T-helper 2 cell treated with Interferon-gamma antibody and Interleukin-4, amounts not matched to agents 100 ng/mL and 5 ng/mL, for 36 hours (primary cell): ENCODE data around the gene KPNB1. TPM values are rescaled to one million over a fixed set of nuclear protein-coding genes. Genes with fewer than 3 reads are reported as not detected.

Experiments
- intact Hi-C: fragments of 100-400 bp; cut with micrococcal nuclease; formaldehyde crosslinking; loops from one replicate; pipeline ENCODE4 v1.15.1; 2023
- total RNA-seq: library from RNA; stranded (reverse); gene quantifications from 2 replicates; pipeline ENCODE4 v1.2.3, GENCODE V29; 2022

KPNB1 gene
- total RNA-seq, 1 donor from 2014 or later: 542 TPM

- intact Hi-C loops: loop anchor here (5.0 kb wide), 1 partner anchor 35 kb away; the partner anchor contains the start of gene TBX21
These were observed 47.3 kb downstream of the KPNB1 start for GRCh38 chr17:47696717-47697642.

DNA sequence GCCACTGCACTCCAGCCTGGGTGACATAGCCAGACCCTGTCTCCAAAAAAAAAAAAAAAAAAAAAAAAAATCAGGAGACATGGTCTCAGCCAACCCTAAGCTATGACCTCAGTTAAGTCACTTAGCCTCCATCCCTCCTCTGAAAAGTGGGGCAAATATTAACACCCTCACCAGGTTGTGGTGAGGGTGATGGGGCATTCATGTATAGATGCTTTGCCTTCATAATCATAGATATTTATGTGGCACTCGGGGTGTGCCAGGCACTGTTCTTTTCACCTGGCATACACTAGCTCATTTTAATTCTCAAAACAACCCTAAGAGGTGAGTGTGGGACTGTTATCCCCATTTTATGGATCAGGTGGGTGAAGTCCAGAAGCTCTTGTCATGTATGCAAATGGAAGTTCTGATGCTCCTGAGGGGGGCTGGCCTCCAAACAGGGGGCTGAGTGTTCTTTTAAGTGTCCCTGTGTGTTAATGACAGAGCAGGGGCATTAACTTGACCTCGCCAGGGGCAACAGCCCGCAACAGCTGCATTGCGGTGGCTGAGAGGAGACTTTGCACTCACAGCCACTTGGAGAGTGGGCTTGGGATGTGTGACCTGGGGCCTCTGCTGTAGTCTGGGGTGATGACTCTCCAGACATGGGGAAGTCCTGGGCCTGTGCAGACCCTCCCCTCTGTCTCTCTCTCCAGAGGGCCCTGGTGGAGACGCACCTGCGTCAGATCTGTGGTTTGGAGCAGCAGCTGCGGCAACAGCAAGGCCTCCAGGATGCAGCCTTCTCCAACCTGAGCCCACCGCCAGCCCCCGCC is 48.4 kb downstream of the KPNB1 start:
- intact Hi-C loops: loop anchor here (1.0 to 5.0 kb wide), 3 partner anchors 19 to 44 kb away; partner anchors contain the start of gene TBX21

DNA sequence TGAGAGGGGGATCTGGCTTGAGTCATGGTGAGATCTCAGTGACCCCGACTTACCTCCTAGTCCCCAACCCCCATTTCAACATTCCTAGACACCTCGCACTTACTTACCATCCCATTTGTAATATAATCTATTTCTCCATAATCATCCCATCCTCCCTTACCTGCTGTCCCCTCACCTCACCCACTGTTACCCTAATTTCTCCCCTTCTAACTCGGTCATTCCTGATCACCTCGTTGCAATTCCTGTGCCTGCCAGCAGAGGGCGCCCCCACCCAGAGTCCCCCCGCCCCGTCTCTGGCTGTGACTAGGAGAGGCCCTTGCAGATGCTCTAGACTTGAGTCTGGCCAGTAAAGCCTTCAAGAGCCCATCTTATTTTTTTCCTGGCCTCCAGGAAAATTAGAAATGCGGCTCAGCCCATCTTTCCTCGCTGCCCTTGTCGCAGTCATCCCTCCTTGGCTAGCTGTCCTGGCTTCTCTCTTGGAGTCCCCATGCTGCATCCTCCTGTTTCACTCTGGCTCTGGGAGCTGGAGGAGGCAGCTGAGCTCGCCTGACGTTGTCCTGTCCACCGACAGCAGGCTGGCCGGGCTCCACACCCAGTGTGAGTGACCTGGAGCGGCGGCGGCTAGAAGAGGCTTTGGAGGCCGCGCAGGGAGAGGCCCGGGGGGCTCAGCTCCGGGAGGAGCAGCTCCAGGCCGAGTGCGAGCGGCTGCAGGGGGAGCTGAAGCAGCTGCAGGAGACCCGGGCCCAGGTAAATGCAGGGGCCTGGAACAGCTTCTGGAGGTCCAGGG is 49.2 kb downstream of the KPNB1 start:
- intact Hi-C loops: loop anchor here (1.0 to 5.0 kb wide), 4 partner anchors 18 to 103 kb away; partner anchors contain the start of gene TBX21

- intact Hi-C loops: loop anchor here (1.0 to 5.0 kb wide), 3 partner anchors 17 to 103 kb away; partner anchors contain the start of gene TBX21
These were observed 49.8 kb downstream of the KPNB1 start for GRCh38 chr17:47699536-47699840.

DNA sequence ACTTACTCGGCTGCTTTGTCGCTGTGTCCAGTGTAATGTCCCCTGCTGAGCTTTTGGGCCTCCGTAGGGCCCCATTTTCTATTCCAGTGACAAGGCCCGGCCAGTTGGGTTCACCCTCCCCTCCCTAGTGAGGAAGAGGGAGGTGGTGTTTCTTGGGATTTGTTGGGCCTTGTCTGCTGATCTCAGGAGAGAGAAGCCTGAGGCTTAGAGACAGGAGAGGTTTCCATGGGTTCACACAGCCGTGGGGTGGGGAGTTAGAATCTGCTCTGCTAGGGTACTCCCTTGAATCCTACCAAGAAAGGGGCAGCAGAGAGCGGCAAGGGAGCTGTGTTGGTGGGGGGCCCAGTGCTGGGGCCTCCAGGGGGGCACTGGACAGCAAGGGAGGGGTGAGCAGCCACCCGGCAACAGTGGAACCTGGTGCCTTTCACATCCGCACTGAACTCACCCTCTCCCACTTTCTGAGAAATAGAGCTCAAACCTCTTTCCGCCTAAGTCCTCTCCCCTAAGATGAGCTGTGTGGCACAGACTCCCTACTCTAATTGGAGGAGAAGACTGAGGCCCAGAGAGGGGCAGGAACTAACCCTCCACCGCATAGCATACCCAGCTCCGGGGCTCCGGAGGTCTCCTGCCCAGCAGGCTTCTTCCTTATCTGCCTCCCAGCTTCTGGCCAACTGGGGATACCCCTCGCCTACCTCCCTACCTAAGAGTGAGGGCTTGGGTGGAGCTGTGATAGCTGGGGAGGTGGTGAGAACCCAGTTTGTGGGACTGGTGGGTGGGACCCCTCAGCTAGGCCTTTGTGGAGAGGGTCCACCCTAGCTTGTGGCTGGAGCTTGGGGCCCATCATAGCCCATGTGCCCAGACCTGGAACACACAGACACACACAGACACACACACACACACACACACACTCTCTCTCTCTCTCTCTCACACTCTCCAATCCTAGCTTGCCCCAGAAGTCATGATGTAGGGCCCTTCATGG is 51.0 kb downstream of the KPNB1 start:
- intact Hi-C loops: no loop called here

- intact Hi-C loops: no loop called here
These were observed 51.9 kb downstream of the KPNB1 start for GRCh38 chr17:47701608-47702007.

DNA sequence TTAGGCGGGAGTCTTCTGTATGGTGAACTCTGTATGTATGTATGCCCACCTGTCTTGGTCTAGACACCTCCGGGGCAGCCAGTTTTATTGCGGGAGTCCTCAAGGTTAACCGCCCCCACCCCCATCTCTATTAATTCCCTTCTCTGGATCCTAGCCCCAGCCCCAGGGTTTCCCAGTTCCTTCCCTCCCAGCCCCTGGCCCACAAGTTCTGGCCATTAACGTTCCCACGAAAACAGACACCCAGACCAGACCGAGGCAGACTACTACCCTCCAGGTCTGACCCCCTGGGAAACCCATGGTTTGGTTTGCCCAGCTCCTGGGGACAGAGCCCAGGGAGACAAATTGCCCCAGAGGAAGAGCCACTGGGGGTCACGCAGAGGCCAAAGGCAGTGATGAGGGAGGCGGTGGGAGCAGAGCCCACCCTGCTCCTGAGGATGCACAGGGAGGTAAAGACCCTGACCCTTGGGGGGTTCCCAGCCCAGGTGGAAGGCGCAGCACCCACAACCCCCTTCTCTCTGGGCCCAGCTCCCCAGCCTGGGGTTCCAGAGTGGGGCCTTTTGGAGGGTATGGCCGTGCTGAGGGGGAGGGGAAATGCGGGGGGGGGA is 52.8 kb downstream of the KPNB1 start:
- intact Hi-C loops: no loop called here

DNA sequence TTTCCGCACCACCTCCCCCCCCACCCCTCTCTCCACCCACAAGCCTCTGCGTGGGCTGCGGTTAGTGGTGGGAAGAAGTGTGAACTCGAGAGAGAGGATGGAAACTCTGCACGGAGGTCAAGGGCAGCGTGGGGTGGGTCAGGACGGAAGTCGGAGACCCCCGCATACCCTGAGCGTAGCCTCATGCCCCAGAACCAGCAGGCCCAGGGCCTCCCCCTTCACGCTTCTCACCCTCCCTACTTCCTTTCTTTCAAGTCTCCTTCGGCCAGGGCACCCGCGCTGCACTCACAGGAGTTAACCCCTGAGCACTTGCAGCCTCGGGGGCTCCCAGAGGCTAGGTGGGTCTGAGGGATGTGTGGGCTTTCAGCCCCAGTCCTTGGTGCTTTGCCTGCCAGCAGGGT is 53.5 kb downstream of the KPNB1 start:
- intact Hi-C loops: no loop called here

- intact Hi-C loops: no loop called here
These were observed 54.0 kb downstream of the KPNB1 start for GRCh38 chr17:47703671-47704070.

GRCh38 chr17:47704116-47704515 is 54.4 kb downstream of the KPNB1 start:
- intact Hi-C loops: no loop called here

DNA sequence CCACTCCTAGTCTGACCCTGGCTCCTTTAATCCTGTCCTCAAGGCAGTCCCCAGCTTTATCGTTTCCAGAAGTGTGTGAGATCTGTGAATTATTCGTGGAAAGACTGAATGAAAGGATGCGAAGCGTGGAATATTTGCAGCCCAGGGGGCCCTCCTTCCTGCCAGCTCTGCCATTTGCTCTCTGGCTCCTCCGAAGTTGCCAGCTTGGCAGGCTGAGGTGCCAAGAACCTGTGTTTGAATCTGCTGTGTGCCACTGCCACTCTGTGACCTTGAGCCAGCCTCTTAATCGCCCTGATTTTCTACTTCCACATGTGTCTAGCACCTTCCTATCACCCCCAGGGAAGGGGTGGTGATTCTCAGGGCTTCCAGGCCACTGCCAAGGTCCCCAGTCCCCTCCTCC is 55.0 kb downstream of the KPNB1 start:
- intact Hi-C loops: no loop called here

DNA sequence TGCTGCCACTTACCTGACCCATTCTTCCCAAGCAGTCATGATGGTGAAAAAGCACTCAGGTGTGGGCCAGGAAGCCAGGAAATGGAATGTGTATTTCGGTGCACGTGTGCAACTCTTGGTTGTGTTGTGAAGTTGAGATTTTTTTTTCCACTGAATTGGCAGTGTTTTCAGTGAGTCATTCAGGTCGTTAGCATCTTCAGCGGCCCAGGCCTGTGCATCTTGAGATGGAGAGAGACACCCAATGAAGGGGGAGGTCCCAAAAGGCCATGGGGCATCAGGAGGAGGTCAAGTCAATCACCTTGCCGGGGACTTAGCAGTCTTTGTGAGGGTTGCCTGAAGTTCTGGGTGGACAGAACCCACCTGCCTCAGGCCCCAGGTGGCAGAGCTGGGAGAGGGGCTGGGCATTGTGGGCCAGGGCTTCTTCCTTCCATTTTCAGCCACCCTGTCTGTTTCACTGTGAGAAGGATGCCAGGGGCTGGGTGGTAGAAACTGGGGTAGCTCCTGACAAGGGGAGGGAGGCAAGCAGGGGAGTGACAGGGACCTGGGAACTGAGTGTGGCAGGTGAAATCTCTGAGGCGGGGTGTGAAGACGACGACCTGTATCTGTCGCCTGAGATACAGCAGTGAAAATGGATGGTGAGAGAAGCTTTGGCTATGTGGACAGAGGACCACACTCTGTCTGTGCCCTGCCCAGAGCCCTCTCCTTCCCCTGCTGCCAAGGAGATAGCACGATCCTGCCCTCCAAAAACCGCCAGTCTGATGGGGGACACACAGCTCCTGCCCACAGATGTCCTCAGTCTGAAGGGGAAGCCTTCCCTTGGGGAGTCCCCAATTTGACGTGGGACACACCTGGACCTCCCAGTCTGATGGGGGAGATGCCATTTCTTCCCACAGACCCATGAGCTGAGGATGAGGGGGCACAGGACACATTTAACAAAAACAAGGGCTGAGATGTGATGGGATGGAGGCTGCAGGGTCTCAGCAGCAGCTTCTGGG is 56.1 kb downstream of the KPNB1 start:
- intact Hi-C loops: loop anchor here (2.0 kb wide), 1 partner anchor 27 kb away; the partner anchor contains the start of gene TBX21

DNA sequence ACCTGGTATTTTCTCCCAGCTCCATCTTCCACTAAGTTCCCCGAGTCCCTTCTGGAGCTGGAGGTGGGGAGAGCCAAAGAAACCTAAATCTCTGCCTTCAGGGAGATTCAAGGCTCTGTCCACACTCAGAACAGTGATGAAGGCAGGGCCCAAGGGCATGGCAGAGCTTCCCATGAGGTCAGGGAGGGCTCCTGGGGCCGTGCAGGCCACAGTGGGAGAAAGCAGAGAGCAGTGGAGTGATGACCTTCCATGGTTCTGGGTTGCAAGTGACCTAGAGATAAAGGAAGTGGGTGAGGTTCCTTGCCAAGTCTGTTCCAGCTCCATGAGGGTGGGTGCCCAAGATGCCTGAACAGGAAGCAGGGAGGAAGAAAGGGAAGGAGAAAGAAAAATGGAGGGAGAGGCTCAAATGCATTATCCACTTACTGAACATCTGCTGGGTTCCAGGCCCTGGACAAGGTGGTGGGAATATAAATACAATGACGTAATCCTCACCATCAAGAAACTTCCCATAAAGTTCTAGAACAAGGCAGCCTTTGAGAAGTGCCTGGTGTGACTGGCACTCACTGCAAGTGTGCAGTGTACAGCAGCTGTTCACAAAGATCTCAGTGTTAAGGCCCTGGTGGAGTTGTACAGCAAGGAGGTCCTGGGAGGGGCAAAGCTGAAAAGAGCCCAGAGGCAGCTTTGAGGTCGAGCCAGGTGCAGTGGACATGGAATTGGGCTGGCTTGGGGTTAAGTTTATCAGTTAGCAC is 57.5 kb downstream of the KPNB1 start:
- intact Hi-C loops: loop anchor here (2.0 kb wide), 1 partner anchor 26 kb away; the partner anchor contains the start of gene TBX21

- intact Hi-C loops: loop anchor here (2.0 kb wide), 1 partner anchor 25 kb away; the partner anchor contains the start of gene TBX21
These were observed 58.2 kb downstream of the KPNB1 start for GRCh38 chr17:47707884-47708283.

- intact Hi-C loops: no loop called here
These were observed 58.7 kb downstream of the KPNB1 start for GRCh38 chr17:47708312-47708863.

- intact Hi-C loops: no loop called here
These were observed 59.3 kb downstream of the KPNB1 start for GRCh38 chr17:47708864-47709541.

GRCh38 chr17:47709594-47709993 is 59.9 kb downstream of the KPNB1 start:
- intact Hi-C loops: no loop called here
